HepG2 (cell line): ENCODE measurements around the gene JMJD7. TPM values are rescaled to one million over a fixed set of nuclear protein-coding genes. Genes with fewer than 3 reads are reported as not detected.

Experiments
- ATAC-seq: fragments of 200-7000 bp; cut with Tn5 transposase; 3 replicates; pipeline ENCODE4 v1.9.1; 2020; ENCODE audit warnings: mild to moderate bottlenecking, moderate library complexity
- BruUV-seq: library from RNA; stranded (reverse); fragments of 400-500 nt; replicated peaks from 2 replicates; lab custom pipeline; 2021; lab: Mats Ljungman, UMichigan
- CTCF ChIA-PET: fragments of 300-600 bp; formaldehyde crosslinking; extraction: SDS; loops from one replicate; lab custom pipeline; 2021; ENCODE audit warnings: low total read pairs, inconsistent platforms, low intra/inter-chr PET ratio; lab: Yijun Ruan, JAX
- POLR2A ChIA-PET: fragments of 350-600 bp; sonication (Branson Sonifier 250); formaldehyde crosslinking; loops from one replicate; lab custom pipeline; 2020; ENCODE audit warnings: antibody characterized with exemption, inconsistent platforms; lab: Yijun Ruan, JAX
- DNase-seq: peaks from one replicate; pipeline ENCODE4 v3.0.0-alpha.2; 2015; ENCODE audit warnings: low spot score
- FAIRE-seq: peaks from 3 replicates; lab custom pipeline; 2011; peaks lifted over from hg19 to GRCh38; lab: Jason Lieb, UNC
- H2AFZ ChIP-seq: one replicate; pipeline ENCODE4 v1.6.1; 2011; ENCODE audit warnings: low read length, inconsistent platforms
- H3K27ac ChIP-seq: fragments of 300-600 bp; 3 replicates; pipeline ENCODE4 v1.8.0; 2011; ENCODE audit warnings: mixed run types, mild to moderate bottlenecking, mixed read lengths, low read length, inconsistent platforms; ENCODE audit not compliant: insufficient read depth; ENCODE audit errors: extremely low read length
- H3K27me3 ChIP-seq, 2 experiments: fragments of 200-600 bp in 1 of 2; 2 replicates in 1 of 2; 3 replicates in 1 of 2; pipeline versions ENCODE4 v1.6.0 to v1.8.0; 2011; ENCODE audit warnings: low read length in 2 of 2, mild to moderate bottlenecking in 2 of 2, moderate library complexity in 2 of 2, inconsistent platforms in 1 of 2; ENCODE audit not compliant: insufficient read depth in 2 of 2, control insufficient read depth in 1 of 2
- H3K36me3 ChIP-seq, 2 experiments: fragments of 200-600 bp in 1 of 2; replicated peaks in 1 of 2; 2 replicates in 1 of 2; 3 replicates in 1 of 2; pipeline versions ENCODE4 v1.5.1 to v1.8.0; 2011; ENCODE audit warnings: low read length in 2 of 2, inconsistent platforms in 1 of 2; ENCODE audit not compliant: insufficient read depth in 2 of 2, control insufficient read depth in 1 of 2
- H3K4me1 ChIP-seq: 2 replicates; pipeline ENCODE4 v1.5.1; 2012; ENCODE audit warnings: low read length, inconsistent platforms; ENCODE audit not compliant: insufficient read depth
- H3K4me2 ChIP-seq: 2 replicates; pipeline ENCODE4 v1.6.0; 2011; ENCODE audit warnings: low read depth, low read length, inconsistent platforms
- H3K4me3 ChIP-seq, 3 experiments: fragments of 200-600 bp in 1 of 3; sonication (generic), shearing (Covaris generic) in 1 of 3; replicated peaks in 1 of 3; 2 replicates each; pipeline ENCODE4 v1.5.1; 2011 to 2016; ENCODE audit warnings: low read length in 3 of 3, inconsistent platforms in 2 of 3, low read depth in 2 of 3, mild to moderate bottlenecking in 2 of 3, control low read depth in 1 of 3, mixed read lengths in 1 of 3; ENCODE audit not compliant: insufficient read depth in 1 of 3
- H3K79me2 ChIP-seq: one replicate; pipeline ENCODE4 v1.6.1; 2011; ENCODE audit warnings: low read length, inconsistent platforms; ENCODE audit not compliant: insufficient read depth
- H3K9ac ChIP-seq: 2 replicates; pipeline ENCODE4 v1.6.0; 2011; ENCODE audit warnings: mild to moderate bottlenecking, low read depth, low read length, inconsistent platforms; ENCODE audit not compliant: insufficient read depth
- H3K9me3 ChIP-seq: 2 replicates; pipeline ENCODE4 v1.5.1; 2012; ENCODE audit warnings: mild to moderate bottlenecking, low read length
- H4K20me1 ChIP-seq: 2 replicates; pipeline ENCODE4 v1.6.0; 2011; ENCODE audit warnings: inconsistent platforms, mild to moderate bottlenecking, low read length, moderate library complexity; ENCODE audit not compliant: insufficient read depth
- CENPX ChIP-seq: sonication (generic); formaldehyde crosslinking; IDR thresholded peaks from 2 replicates; pipeline ENCODE4 v1.9.0; 2021; ENCODE audit warnings: mild to moderate bottlenecking, missing genetic modification reagents, moderate library complexity
- MAFF ChIP-seq: IDR thresholded peaks from 2 replicates; pipeline ENCODE4 v1.6.1; 2011; ENCODE audit warnings: low read depth, low read length, improper control_type of control experiment
- RBAK ChIP-seq: sonication (generic); formaldehyde crosslinking; IDR thresholded peaks from 2 replicates; pipeline ENCODE4 v1.5.1; 2020; ENCODE audit warnings: mild to moderate bottlenecking, missing genetic modification reagents
- RFXANK ChIP-seq: IDR thresholded peaks from 2 replicates; pipeline ENCODE4 v1.6.1; 2016
- TEAD3 ChIP-seq: optimal IDR thresholded peaks from 2 replicates; pipeline ENCODE3; 2016; ENCODE audit warnings: borderline replicate concordance
- XBP1 ChIP-seq: sonication (generic); formaldehyde crosslinking; IDR thresholded peaks from 2 replicates; pipeline ENCODE4 v1.5.0; 2020; ENCODE audit warnings: missing genetic modification reagents
- ZFY ChIP-seq: sonication (generic); formaldehyde crosslinking; IDR thresholded peaks from 2 replicates; pipeline ENCODE4 v1.4.0; 2020; ENCODE audit warnings: missing genetic modification reagents
- ZNF318 ChIP-seq: sonication (generic); formaldehyde crosslinking; IDR thresholded peaks from 2 replicates; pipeline ENCODE4 v1.4.0; 2020; ENCODE audit warnings: mild to moderate bottlenecking, missing genetic modification reagents
- ZNF33B ChIP-seq: sonication (generic); formaldehyde crosslinking; IDR thresholded peaks from 2 replicates; pipeline ENCODE4 v1.5.1; 2020; ENCODE audit warnings: mild to moderate bottlenecking, missing genetic modification reagents
- ZNF841 ChIP-seq: sonication (generic); formaldehyde crosslinking; IDR thresholded peaks from 2 replicates; pipeline ENCODE4 v1.8.1; 2023; ENCODE audit warnings: missing genetic modification reagents, borderline replicate concordance
- WGBS: methylation state at CpG from one replicate; pipeline ENCODE4 v1.1.6; 2017; ENCODE audit warnings: low lambda C conversion rate; 5-methylcytosine and 5-hydroxymethylcytosine counted together
- in situ Hi-C: cut with HindIII; loops from 2 replicates; pipeline ENCODE4 v1.10.0; 2017; ENCODE audit warnings: low pct_unique_long_range_greater_than_20kb; ENCODE audit not compliant: extremely low pct_ligation_motif_present
- intact Hi-C: fragments of 100-400 bp; cut with micrococcal nuclease; formaldehyde crosslinking; loops from one replicate; pipeline ENCODE4 v1.10.0; 2022; ENCODE audit not compliant: unreplicated experiment
- polyA plus RNA-seq, 8 experiments: library from polyadenylated mRNA; depleted of rRNA in 3 of 8; stranded (reverse) in 7 of 8; unstranded in 1 of 8; fragments of >200 nt; fragmentation: Illumina TruSeq in 4 of 8; extraction: Trizol in 4 of 8; gene quantifications; 2 replicates each; pipeline versions ENCODE4 v1.2.1 to v1.2.3, GENCODE V29; 2011 to 2016; ENCODE audit warnings: low read depth in 4 of 8, missing spikeins in 1 of 8, mixed read lengths in 1 of 8; ENCODE audit not compliant: insufficient read depth in 1 of 8
- total RNA-seq, 5 experiments: library from RNA; depleted of rRNA; stranded (reverse); fragments of >200 nt; fragmentation: Illumina TruSeq; extraction: Trizol; gene quantifications; 2 replicates each; pipeline ENCODE4 v1.2.3, GENCODE V29; 2016; ENCODE audit warnings: low read depth in 1 of 5

The JMJD7 gene
- total and polyA plus RNA-seq, 2 of the 13 experiments (the other 11 are each of a cell fraction or from before 2014, with no cell fraction given) = 6.4 to 7.1 TPM

GRCh38 chr15:41782371-41783282 is 45.3 kb upstream of the JMJD7 start:
- no peaks in the 10 kb centered on the region for H3K27me3 ChIP-seq
- BruUV-seq = no TSS peak
- H4K20me1 ChIP-seq = no peaks in the 10 kb centered on the region
- H3K4me1 ChIP-seq = peaks cover 55% of the 10 kb centered on the region
- H3K27ac ChIP-seq = peak overlapping the region; percentile 8
- peaks cover 3% of the 10 kb centered on the region for H3K79me2 ChIP-seq
- ChIA-PET CTCF (no interaction called here), POLR2A (interaction anchor here (1.0 kb wide), 1 partner anchor 9 kb away, joined by 3 read pairs; no protein-coding TSS in a partner anchor)
- H3K4me3 ChIP-seq = no peak overlapping the region
- H3K9ac ChIP-seq = no peak overlapping the region; the same call in 1 of the 2 replicates
- no peak for ATAC-seq
- TF ChIP-seq TEAD3 (CRISPR knock-in tag) = no peak
- no peak for TF ChIP-seq RFXANK (CRISPR knock-in tag)
- no peak for TF ChIP-seq MAFF
- in situ Hi-C loops = no loop called here
- FAIRE-seq = no peak
- intact Hi-C loops = no loop called here
- H3K4me2 ChIP-seq = no peak overlapping the region
- H3K36me3 ChIP-seq = no peaks in the 10 kb centered on the region
- H2AFZ ChIP-seq = no peak overlapping the region
- WGBS = 93% methylated on average over 5 of the region's 5 CpGs
- no peak for DNase-seq
- H3K9me3 ChIP-seq = no peaks in the 10 kb centered on the region

GRCh38 chr15:41783296-41783695 is 44.6 kb upstream of the JMJD7 start:
- Histone ChIP-seq H3K79me2 (peaks cover 3% of the 10 kb centered on the region), H3K4me2 (no peak overlapping the region), H3K27ac (peak overlapping the region; percentile 8), H2AFZ (no peak overlapping the region), H3K36me3 (no peaks in the 10 kb centered on the region), H3K27me3 (no peaks in the 10 kb centered on the region), H3K9me3 (no peaks in the 10 kb centered on the region), H3K9ac (no peak overlapping the region; the same call in 1 of the 2 replicates), H3K4me1 (peaks cover 49% of the 10 kb centered on the region), H4K20me1 (no peaks in the 10 kb centered on the region), H3K4me3 (no peak overlapping the region)
- BruUV-seq = no TSS peak
- intact Hi-C loops (no loop called here), in situ Hi-C loops (no loop called here)
- CTCF ChIA-PET = no interaction called here
- DNase-seq (no peak), FAIRE-seq (no peak), ATAC-seq (no peak; the same call in 2 of the 3 replicates)
- POLR2A ChIA-PET = interaction anchor here (1.4 kb wide), 1 partner anchor 9 kb away, joined by 11 read pairs; the partner anchor contains the start of gene MAPKBP1
- WGBS = 37% methylated on average over 1 of the region's 1 CpG
- TF ChIP-seq RBAK (CRISPR knock-in tag) (no peak), XBP1 (CRISPR knock-in tag) (no peak), CENPX (CRISPR knock-in tag) (no peak), ZFY (no peak), ZNF33B (CRISPR knock-in tag) (no peak), ZNF318 (CRISPR knock-in tag) (no peak), ZNF841 (CRISPR knock-in tag) (no peak)
